HCT116 (cell line): Measurements from ENCODE around the gene CETP. TPM values are rescaled to one million over a fixed set of nuclear protein-coding genes. Genes with fewer than 3 reads are reported as not detected.
A peak's percentile ranks its signal among the peaks of the same experiment; 100 is the strongest.

Experiments
- ATAC-seq: fragments of 200-7000 bp; cut with Tn5 transposase; 2 replicates; pipeline ENCODE4 v1.9.1; 2020; ENCODE audit warnings: mild to moderate bottlenecking, moderate library complexity
- BruUV-seq: library from RNA; stranded (reverse); fragments of 400-500 nt; replicated peaks from 2 replicates; lab custom pipeline; 2021; lab: Mats Ljungman, UMichigan
- CTCF ChIA-PET: fragments of 300-600 bp; sonication (Branson Sonifier 250); formaldehyde crosslinking; loops from one replicate; lab custom pipeline; 2021; ENCODE audit warnings: antibody characterized with exemption; lab: Charles Lee
- POLR2A ChIA-PET: fragments of 300-600, 350-600 bp; sonication (Branson Sonifier 250); formaldehyde crosslinking; loops from one replicate; lab custom pipeline; 2021; ENCODE audit warnings: antibody characterized with exemption; lab: Charles Lee
- RAD21 ChIA-PET, 2 experiments: fragments of 300-600 bp; sonication (Branson Sonifier 250); formaldehyde crosslinking; loops; one replicate each; lab custom pipeline; 2023; ENCODE audit warnings: low total read pairs in 2 of 2; ENCODE audit not compliant: uncharacterized antibody in 2 of 2, unreplicated experiment in 2 of 2, low non-redundant PET in 1 of 2; lab: Charles Lee
- DNase-seq: peaks from one replicate; pipeline ENCODE4 v3.0.0-alpha.2; 2010; ENCODE audit warnings: low read depth, low spot score
- H2AFZ ChIP-seq: fragments of 200-600 bp; shearing (Covaris generic), sonication (generic); 2 replicates; pipeline ENCODE4 v1.6.1; 2017; ENCODE audit warnings: low read depth, mixed run types, mixed read lengths, antibody characterized with exemption, low read length; ENCODE audit not compliant: poor library complexity, severe bottlenecking
- H3K27ac ChIP-seq: 2 replicates; pipeline ENCODE4 v1.5.1; 2012; ENCODE audit warnings: low read depth, low read length
- H3K27me3 ChIP-seq: fragments of 200-600 bp; sonication (generic); 2 replicates; pipeline ENCODE4 v1.6.1; 2016; ENCODE audit warnings: mixed run types, low read length, mixed read lengths; ENCODE audit not compliant: insufficient read depth
- H3K36me3 ChIP-seq, 2 experiments: fragments of 200-500 bp in 1 of 2; fragments of 200-600 bp in 1 of 2; sonication (Bioruptor generic) in 1 of 2; sonication (generic) in 1 of 2; 2 replicates each; pipeline versions ENCODE4 v1.5.1 to v1.6.1; 2014 to 2016; ENCODE audit warnings: low read length in 2 of 2, inconsistent platforms in 1 of 2, mixed read lengths in 1 of 2, mixed run types in 1 of 2; ENCODE audit not compliant: insufficient read depth in 2 of 2, control insufficient read depth in 1 of 2
- H3K4me1 ChIP-seq, 2 experiments: fragments of 200-600 bp in 1 of 2; sonication (generic) in 1 of 2; 2 replicates each; pipeline versions ENCODE4 v1.5.1 to v1.6.1; 2012 to 2017; ENCODE audit warnings: low read length in 2 of 2, inconsistent platforms in 1 of 2, mild to moderate bottlenecking in 1 of 2, mixed read lengths in 1 of 2, mixed run types in 1 of 2, moderate library complexity in 1 of 2; ENCODE audit not compliant: insufficient read depth in 2 of 2, control insufficient read depth in 1 of 2
- H3K4me2 ChIP-seq: fragments of 200-600 bp; sonication (generic); 2 replicates; pipeline ENCODE4 v1.6.1; 2017; ENCODE audit warnings: mixed run types, low read length, mixed read lengths
- H3K4me3 ChIP-seq, 2 experiments: fragments of 200-600 bp in 1 of 2; sonication (generic) in 1 of 2; replicated peaks in 1 of 2; 2 replicates each; pipeline ENCODE4 v1.5.1; 2011 to 2016; ENCODE audit warnings: low read length in 2 of 2, control low read depth in 1 of 2, low read depth in 1 of 2, mild to moderate bottlenecking in 1 of 2, mixed read lengths in 1 of 2, mixed run types in 1 of 2
- H3K79me2 ChIP-seq: fragments of 200-600 bp; sonication (generic); 2 replicates; pipeline ENCODE4 v1.6.1; 2017; ENCODE audit warnings: mild to moderate bottlenecking, mixed run types, low read length, moderate library complexity, mixed read lengths; ENCODE audit not compliant: insufficient read depth
- H3K9ac ChIP-seq: fragments of 200-600 bp; sonication (generic); 2 replicates; pipeline ENCODE4 v1.6.1; 2016; ENCODE audit warnings: low read length, mixed read lengths
- H3K9me2 ChIP-seq: fragments of 200-600 bp; sonication (generic), shearing (Covaris generic); 2 replicates; pipeline ENCODE4 v1.6.1; 2017; ENCODE audit warnings: mixed run types, mild to moderate bottlenecking, moderate library complexity; ENCODE audit not compliant: insufficient read depth
- H3K9me3 ChIP-seq, 2 experiments: fragments of 200-500 bp in 1 of 2; fragments of 200-600 bp in 1 of 2; sonication (Bioruptor generic) in 1 of 2; sonication (generic) in 1 of 2; 2 replicates each; pipeline ENCODE4 v1.6.1; 2014 to 2017; ENCODE audit warnings: low read length in 2 of 2, mixed read lengths in 2 of 2, inconsistent platforms in 1 of 2, low read depth in 1 of 2, mild to moderate bottlenecking in 1 of 2, mixed run types in 1 of 2, moderate library complexity in 1 of 2; ENCODE audit not compliant: control insufficient read depth in 1 of 2, insufficient read depth in 1 of 2
- H4K20me1 ChIP-seq: fragments of 200-600 bp; sonication (generic), shearing (Covaris generic); 2 replicates; pipeline ENCODE4 v1.6.1; 2017; ENCODE audit warnings: mixed run types, mild to moderate bottlenecking, moderate library complexity; ENCODE audit not compliant: insufficient read depth
- CEBPB ChIP-seq: IDR thresholded peaks from 2 replicates; pipeline ENCODE4 v1.6.1; 2012; ENCODE audit warnings: low read depth
- EGR1 ChIP-seq: IDR thresholded peaks from 2 replicates; pipeline ENCODE4 v1.6.1; 2012; ENCODE audit warnings: low read depth
- EZH2 ChIP-seq: fragments of 200-600 bp; sonication (generic); IDR thresholded peaks from 2 replicates; pipeline ENCODE4 v1.6.1; 2017; ENCODE audit warnings: antibody characterized with exemption, mixed run types
- MAX ChIP-seq: IDR thresholded peaks from 2 replicates; pipeline ENCODE4 v1.6.1; 2012
- POLR2A ChIP-seq: IDR thresholded peaks from 2 replicates; pipeline ENCODE4 v1.7.0; 2011; ENCODE audit warnings: borderline replicate concordance; ENCODE audit not compliant: insufficient read depth, insufficient read length; ENCODE audit errors: extremely low read depth
- SP1 ChIP-seq: IDR thresholded peaks from 2 replicates; pipeline ENCODE4 v1.6.1; 2012; ENCODE audit warnings: low read depth
- intact Hi-C: fragments of 100-400 bp; cut with micrococcal nuclease; formaldehyde crosslinking; loops from 2 replicates; pipeline ENCODE4 v1.10.0; 2022
- total RNA-seq: library from RNA; stranded (reverse); gene quantifications from one replicate; pipeline ENCODE4 v1.2.1, GENCODE V29; 2021; ENCODE audit not compliant: unreplicated experiment
- TF ChIP-seq, protein P1 (sequence below): IDR thresholded peaks from 2 replicates; pipeline ENCODE4 v1.6.1; 2011; ENCODE audit warnings: mild to moderate bottlenecking, low read length, moderate library complexity; ENCODE audit not compliant: insufficient replicate concordance; ENCODE audit errors: extremely low read depth
- TF ChIP-seq, protein P2 (sequence below): IDR thresholded peaks from 2 replicates; pipeline ENCODE4 v1.6.1; 2012
- TF ChIP-seq, protein P3 (sequence below): IDR thresholded peaks from 2 replicates; pipeline ENCODE4 v1.6.1; 2012; ENCODE audit warnings: low read depth

CETP gene
- total RNA-seq, 1 experiment from 2014 or later = not detected

- no TSS peak for BruUV-seq
- RAD21 ChIA-PET = no interaction called here
- Histone ChIP-seq H2AFZ (no peak overlapping the region), H3K4me2 (peak overlapping the region; percentile 29), H3K27ac (no peak overlapping the region), H3K27me3 (no peaks in the 10 kb centered on the region), H3K9me2 (no peaks in the 10 kb centered on the region), H3K79me2 (no peaks in the 10 kb centered on the region), H3K36me3 (no peaks in the 10 kb centered on the region), H3K9me3 (no peaks in the 10 kb centered on the region), H4K20me1 (no peaks in the 10 kb centered on the region), H3K9ac (no peak overlapping the region), H3K4me1 (peaks cover 0 to 16% of the 10 kb centered on the region in 2 experiments; a peak in 3 of 4 replicates), H3K4me3 (no peak overlapping the region)
- intact Hi-C loops = no loop called here
- CTCF ChIA-PET = no interaction called here
- no peak for DNase-seq
- ATAC-seq = no peak
- POLR2A ChIA-PET = no interaction called here
- TF ChIP-seq EZH2 = no peak
- no peak for TF ChIP-seq EGR1
- no peak for TF ChIP-seq SP1
- TF ChIP-seq, protein P1, sequence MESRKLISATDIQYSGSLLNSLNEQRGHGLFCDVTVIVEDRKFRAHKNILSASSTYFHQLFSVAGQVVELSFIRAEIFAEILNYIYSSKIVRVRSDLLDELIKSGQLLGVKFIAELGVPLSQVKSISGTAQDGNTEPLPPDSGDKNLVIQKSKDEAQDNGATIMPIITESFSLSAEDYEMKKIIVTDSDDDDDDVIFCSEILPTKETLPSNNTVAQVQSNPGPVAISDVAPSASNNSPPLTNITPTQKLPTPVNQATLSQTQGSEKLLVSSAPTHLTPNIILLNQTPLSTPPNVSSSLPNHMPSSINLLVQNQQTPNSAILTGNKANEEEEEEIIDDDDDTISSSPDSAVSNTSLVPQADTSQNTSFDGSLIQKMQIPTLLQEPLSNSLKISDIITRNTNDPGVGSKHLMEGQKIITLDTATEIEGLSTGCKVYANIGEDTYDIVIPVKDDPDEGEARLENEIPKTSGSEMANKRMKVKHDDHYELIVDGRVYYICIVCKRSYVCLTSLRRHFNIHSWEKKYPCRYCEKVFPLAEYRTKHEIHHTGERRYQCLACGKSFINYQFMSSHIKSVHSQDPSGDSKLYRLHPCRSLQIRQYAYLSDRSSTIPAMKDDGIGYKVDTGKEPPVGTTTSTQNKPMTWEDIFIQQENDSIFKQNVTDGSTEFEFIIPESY = no peak
- TF ChIP-seq MAX = no peak
- TF ChIP-seq, protein P2, sequence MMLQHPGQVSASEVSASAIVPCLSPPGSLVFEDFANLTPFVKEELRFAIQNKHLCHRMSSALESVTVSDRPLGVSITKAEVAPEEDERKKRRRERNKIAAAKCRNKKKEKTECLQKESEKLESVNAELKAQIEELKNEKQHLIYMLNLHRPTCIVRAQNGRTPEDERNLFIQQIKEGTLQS = no peak
- TF ChIP-seq, protein P3, sequence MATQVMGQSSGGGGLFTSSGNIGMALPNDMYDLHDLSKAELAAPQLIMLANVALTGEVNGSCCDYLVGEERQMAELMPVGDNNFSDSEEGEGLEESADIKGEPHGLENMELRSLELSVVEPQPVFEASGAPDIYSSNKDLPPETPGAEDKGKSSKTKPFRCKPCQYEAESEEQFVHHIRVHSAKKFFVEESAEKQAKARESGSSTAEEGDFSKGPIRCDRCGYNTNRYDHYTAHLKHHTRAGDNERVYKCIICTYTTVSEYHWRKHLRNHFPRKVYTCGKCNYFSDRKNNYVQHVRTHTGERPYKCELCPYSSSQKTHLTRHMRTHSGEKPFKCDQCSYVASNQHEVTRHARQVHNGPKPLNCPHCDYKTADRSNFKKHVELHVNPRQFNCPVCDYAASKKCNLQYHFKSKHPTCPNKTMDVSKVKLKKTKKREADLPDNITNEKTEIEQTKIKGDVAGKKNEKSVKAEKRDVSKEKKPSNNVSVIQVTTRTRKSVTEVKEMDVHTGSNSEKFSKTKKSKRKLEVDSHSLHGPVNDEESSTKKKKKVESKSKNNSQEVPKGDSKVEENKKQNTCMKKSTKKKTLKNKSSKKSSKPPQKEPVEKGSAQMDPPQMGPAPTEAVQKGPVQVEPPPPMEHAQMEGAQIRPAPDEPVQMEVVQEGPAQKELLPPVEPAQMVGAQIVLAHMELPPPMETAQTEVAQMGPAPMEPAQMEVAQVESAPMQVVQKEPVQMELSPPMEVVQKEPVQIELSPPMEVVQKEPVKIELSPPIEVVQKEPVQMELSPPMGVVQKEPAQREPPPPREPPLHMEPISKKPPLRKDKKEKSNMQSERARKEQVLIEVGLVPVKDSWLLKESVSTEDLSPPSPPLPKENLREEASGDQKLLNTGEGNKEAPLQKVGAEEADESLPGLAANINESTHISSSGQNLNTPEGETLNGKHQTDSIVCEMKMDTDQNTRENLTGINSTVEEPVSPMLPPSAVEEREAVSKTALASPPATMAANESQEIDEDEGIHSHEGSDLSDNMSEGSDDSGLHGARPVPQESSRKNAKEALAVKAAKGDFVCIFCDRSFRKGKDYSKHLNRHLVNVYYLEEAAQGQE = no peak
- TF ChIP-seq POLR2A = no peak
- TF ChIP-seq CEBPB = no peak
These were observed 39.4 kb downstream of the CETP start for GRCh38 chr16:57001026-57001679.
